WTC11 (cell line): ENCODE data around the gene PPME1. TPM values are rescaled to one million over a fixed set of nuclear protein-coding genes. Genes with fewer than 3 reads are reported as not detected.

Experiments used
- ATAC-seq: fragments of 200-7000 bp; cut with Tn5 transposase; 2 replicates; pipeline ENCODE4 v1.10.0; 2021; ENCODE audit warnings: mild to moderate bottlenecking, moderate library complexity
- CTCF ChIA-PET: fragments of 300-600 bp; sonication (Branson Sonifier 250); formaldehyde crosslinking; loops from one replicate; lab custom pipeline; 2021; ENCODE audit warnings: antibody characterized with exemption; lab: Charles Lee
- POLR2A ChIA-PET: fragments of 350-600 bp; sonication (Branson Sonifier 250); formaldehyde crosslinking; loops from one replicate; lab custom pipeline; 2021; ENCODE audit warnings: antibody characterized with exemption; lab: Charles Lee
- DNase-seq: peaks from one replicate; pipeline ENCODE4 v3.0.0; 2021; ENCODE audit warnings: low spot score
- H3K27ac Mint-ChIP-seq: 2 replicates; pipeline ENCODE4 v1.8.0; 2021; ENCODE audit warnings: mixed read lengths
- H3K27me3 Mint-ChIP-seq: 2 replicates; pipeline ENCODE4 v1.8.0; 2021; ENCODE audit warnings: low read depth, mild to moderate bottlenecking, moderate library complexity, mixed read lengths
- H3K36me3 Mint-ChIP-seq: 2 replicates; pipeline ENCODE4 v1.8.0; 2021; ENCODE audit warnings: mixed read lengths
- H3K4me1 Mint-ChIP-seq: 2 replicates; pipeline ENCODE4 v1.8.0; 2022; ENCODE audit warnings: mixed read lengths
- H3K4me3 Mint-ChIP-seq: 2 replicates; pipeline ENCODE4 v1.8.0; 2021; ENCODE audit warnings: mild to moderate bottlenecking, moderate library complexity, mixed read lengths
- H3K9me3 Mint-ChIP-seq: 2 replicates; pipeline ENCODE4 v1.8.0; 2021; ENCODE audit warnings: mixed read lengths
- CREM ChIP-seq: sonication (generic); formaldehyde crosslinking; IDR thresholded peaks from 2 replicates; pipeline ENCODE4 v1.8.1; 2022; ENCODE audit warnings: mild to moderate bottlenecking, missing genetic modification reagents, moderate library complexity
- EMX1 ChIP-seq: fragments of 250-450 bp; sonication (Bioruptor Pico); IDR thresholded peaks from 2 replicates; pipeline ENCODE4 v1.8.0; 2021; ENCODE audit warnings: mild to moderate bottlenecking
- ESRRA ChIP-seq: sonication (generic); formaldehyde crosslinking; IDR thresholded peaks from 2 replicates; pipeline ENCODE4 v1.8.1; 2022; ENCODE audit warnings: mild to moderate bottlenecking, missing genetic modification reagents, borderline replicate concordance
- ETV6 ChIP-seq: sonication (generic); formaldehyde crosslinking; IDR thresholded peaks from 2 replicates; pipeline ENCODE4 v1.8.1; 2022; ENCODE audit warnings: mild to moderate bottlenecking, missing genetic modification reagents
- FOXJ3 ChIP-seq: sonication (generic); formaldehyde crosslinking; IDR thresholded peaks from 2 replicates; pipeline ENCODE4 v1.9.0; 2021; ENCODE audit warnings: missing genetic modification reagents, mild to moderate bottlenecking, borderline replicate concordance
- FOXK1 ChIP-seq: sonication (generic); formaldehyde crosslinking; IDR thresholded peaks from 2 replicates; pipeline ENCODE4 v1.8.0; 2022; ENCODE audit warnings: mild to moderate bottlenecking, moderate library complexity, missing genetic modification reagents
- FOXP1 ChIP-seq: sonication (generic); formaldehyde crosslinking; IDR thresholded peaks from 2 replicates; pipeline ENCODE4 v1.8.0; 2022; ENCODE audit warnings: missing genetic modification reagents, mild to moderate bottlenecking, moderate library complexity, borderline replicate concordance
- FOXP4 ChIP-seq: sonication (generic); formaldehyde crosslinking; IDR thresholded peaks from 2 replicates; pipeline ENCODE4 v1.8.0; 2022; ENCODE audit warnings: mild to moderate bottlenecking, missing genetic modification reagents
- GABPB1 ChIP-seq: sonication (generic); formaldehyde crosslinking; IDR thresholded peaks from 2 replicates; pipeline ENCODE4 v1.8.1; 2023; ENCODE audit warnings: mild to moderate bottlenecking, missing genetic modification reagents
- GRHL2 ChIP-seq: fragments of 250-450 bp; sonication (Bioruptor Pico); IDR thresholded peaks from 2 replicates; pipeline ENCODE4 v1.8.0; 2022; ENCODE audit warnings: mild to moderate bottlenecking, moderate library complexity; ENCODE audit not compliant: insufficient replicate concordance, severe bottlenecking
- JAZF1 ChIP-seq: fragments of 250-450 bp; sonication (Bioruptor Pico); IDR thresholded peaks from 2 replicates; pipeline ENCODE4 v1.9.0; 2021; ENCODE audit warnings: moderate library complexity, mild to moderate bottlenecking, inconsistent platforms
- JUN ChIP-seq: sonication (generic); formaldehyde crosslinking; IDR thresholded peaks from 2 replicates; pipeline ENCODE4 v1.8.0; 2023; ENCODE audit warnings: mild to moderate bottlenecking, missing genetic modification reagents
- MXD4 ChIP-seq: fragments of 250-450 bp; sonication (Bioruptor Pico); IDR thresholded peaks from 2 replicates; pipeline ENCODE4 v1.8.0; 2021; ENCODE audit warnings: mild to moderate bottlenecking, moderate library complexity, borderline replicate concordance
- NFE2L1 ChIP-seq: sonication (generic); formaldehyde crosslinking; IDR thresholded peaks from 2 replicates; pipeline ENCODE4 v1.8.1; 2023; ENCODE audit warnings: missing genetic modification reagents
- NFYB ChIP-seq: sonication (generic); formaldehyde crosslinking; conservative IDR thresholded peaks from 2 replicates; pipeline ENCODE4 v1.8.0; 2022; ENCODE audit warnings: low read depth, missing genetic modification reagents
- NR1H2 ChIP-seq: sonication (generic); formaldehyde crosslinking; IDR thresholded peaks from 2 replicates; pipeline ENCODE4 v1.9.0; 2021; ENCODE audit warnings: mild to moderate bottlenecking, moderate library complexity, missing genetic modification reagents
- NR3C1 ChIP-seq: sonication (generic); formaldehyde crosslinking; conservative IDR thresholded peaks from 2 replicates; pipeline ENCODE4 v1.8.1; 2023; ENCODE audit warnings: low read depth, mild to moderate bottlenecking, missing genetic modification reagents
- PREB ChIP-seq: sonication (generic); formaldehyde crosslinking; IDR thresholded peaks from 2 replicates; pipeline ENCODE4 v1.8.1; 2022; ENCODE audit warnings: mild to moderate bottlenecking, missing genetic modification reagents, moderate library complexity, borderline replicate concordance
- PRRX2 ChIP-seq: fragments of 250-450 bp; sonication (Bioruptor Pico); IDR thresholded peaks from 2 replicates; pipeline ENCODE4 v1.8.0; 2021; ENCODE audit warnings: mild to moderate bottlenecking
- SOX15 ChIP-seq: fragments of 250-450 bp; sonication (Bioruptor Pico); IDR thresholded peaks from 2 replicates; pipeline ENCODE4 v1.9.0; 2021; ENCODE audit warnings: mild to moderate bottlenecking
- TEAD1 ChIP-seq: sonication (generic); formaldehyde crosslinking; IDR thresholded peaks from 2 replicates; pipeline ENCODE4 v1.8.0; 2022; ENCODE audit warnings: mild to moderate bottlenecking, missing genetic modification reagents
- ZMAT4 ChIP-seq: fragments of 250-450 bp; sonication (Bioruptor Pico); IDR thresholded peaks from 2 replicates; pipeline ENCODE4 v1.9.0; 2021; ENCODE audit warnings: mild to moderate bottlenecking
- ZNF121 ChIP-seq: sonication (generic); formaldehyde crosslinking; IDR thresholded peaks from 2 replicates; pipeline ENCODE4 v1.8.0; 2023; ENCODE audit warnings: missing genetic modification reagents
- ZNF232 ChIP-seq: sonication (generic); formaldehyde crosslinking; IDR thresholded peaks from 2 replicates; pipeline ENCODE4 v1.8.0; 2022; ENCODE audit warnings: mild to moderate bottlenecking, missing genetic modification reagents
- ZNF396 ChIP-seq: fragments of 250-450 bp; sonication (Bioruptor Pico); IDR thresholded peaks from 2 replicates; pipeline ENCODE4 v1.8.0; 2021; ENCODE audit warnings: mild to moderate bottlenecking, moderate library complexity, borderline replicate concordance
- ZNF416 ChIP-seq: fragments of 250-450 bp; sonication (Bioruptor Pico); IDR thresholded peaks from 2 replicates; pipeline ENCODE4 v1.9.0; 2021; ENCODE audit warnings: mild to moderate bottlenecking, inconsistent platforms
- ZNF512 ChIP-seq: sonication (generic); formaldehyde crosslinking; IDR thresholded peaks from 2 replicates; pipeline ENCODE4 v1.8.1; 2022; ENCODE audit warnings: missing genetic modification reagents, borderline replicate concordance
- ZNF671 ChIP-seq: fragments of 250-450 bp; sonication (Bioruptor Pico); IDR thresholded peaks from 2 replicates; pipeline ENCODE4 v1.8.0; 2021; ENCODE audit warnings: mild to moderate bottlenecking
- total RNA-seq: library from RNA; stranded (reverse); gene quantifications from 3 replicates; pipeline ENCODE4 v1.2.3, GENCODE V29; 2021

PPME1 gene
- total RNA-seq, 1 experiment from 2014 or later = 42.5 TPM

GRCh38 chr11:74141241-74141695 lies 29.8 kb upstream of the PPME1 start:
- H3K36me3 Mint-ChIP-seq = peaks cover 23% of the 10 kb centered on the region
- ATAC-seq (peak; percentile 88), DNase-seq (peak; percentile 12)
- TF ChIP-seq FOXP4 (CRISPR knock-in tag) (no peak), TEAD1 (CRISPR knock-in tag) (no peak), ETV6 (no peak), GABPB1 (CRISPR knock-in tag) (no peak), NR1H2 (CRISPR knock-in tag) (no peak), FOXJ3 (no peak), ZNF416 (CRISPR knock-in tag) (no peak), ZNF396 (CRISPR knock-in tag) (no peak), NR3C1 (CRISPR knock-in tag) (no peak), JUN (CRISPR knock-in tag) (no peak), FOXP1 (CRISPR knock-in tag) (no peak), FOXK1 (CRISPR knock-in tag) (no peak), ZNF671 (no peak), GRHL2 (no peak), CREM (no peak), SOX15 (CRISPR knock-in tag) (no peak), JAZF1 (CRISPR knock-in tag) (no peak)
- H3K4me3 Mint-ChIP-seq = no peak overlapping the region
- ChIA-PET CTCF (no interaction called here), POLR2A (no interaction called here)
- no peaks in the 10 kb centered on the region for H3K27me3 Mint-ChIP-seq
- H3K9me3 Mint-ChIP-seq = peaks cover 8% of the 10 kb centered on the region; the same call in 1 of the 2 replicates
- H3K27ac Mint-ChIP-seq = peak overlapping the region; percentile 85
- H3K4me1 Mint-ChIP-seq = peaks cover 31% of the 10 kb centered on the region

- DNase-seq (no peak), ATAC-seq (no peak)
- H3K9me3 Mint-ChIP-seq = peaks cover 8% of the 10 kb centered on the region; the same call in 1 of the 2 replicates
- H3K36me3 Mint-ChIP-seq = peaks cover 22% of the 10 kb centered on the region
- no peak overlapping the region for H3K4me3 Mint-ChIP-seq
- CTCF ChIA-PET = no interaction called here
- H3K4me1 Mint-ChIP-seq = peaks cover 31% of the 10 kb centered on the region
- TF ChIP-seq ZMAT4 (no peak), ESRRA (CRISPR knock-in tag) (no peak), ZNF121 (CRISPR knock-in tag) (0 out of 2 replicates have a peak, but pooled peaks have one; percentile 31)
- no peaks in the 10 kb centered on the region for H3K27me3 Mint-ChIP-seq
- no peak overlapping the region; the same call in 1 of the 2 replicates for H3K27ac Mint-ChIP-seq
- POLR2A ChIA-PET = no interaction called here
These were observed 29.2 kb upstream of the PPME1 start for GRCh38 chr11:74141908-74142307.

- no peak overlapping the region for H3K4me3 Mint-ChIP-seq
- ChIA-PET CTCF (no interaction called here), POLR2A (no interaction called here)
- no peak for ATAC-seq
- TF ChIP-seq ZNF396 (CRISPR knock-in tag) = no peak
- H3K9me3 Mint-ChIP-seq = peaks cover 8% of the 10 kb centered on the region; the same call in 1 of the 2 replicates
- no peak for DNase-seq
- H3K4me1 Mint-ChIP-seq = peaks cover 33% of the 10 kb centered on the region
- no peak overlapping the region for H3K27ac Mint-ChIP-seq
- H3K27me3 Mint-ChIP-seq = no peaks in the 10 kb centered on the region
- H3K36me3 Mint-ChIP-seq = peaks cover 20% of the 10 kb centered on the region
These were observed 28.5 kb upstream of the PPME1 start for GRCh38 chr11:74142624-74143023.

GRCh38 chr11:74144592-74144991 lies 26.5 kb upstream of the PPME1 start:
- Mint-ChIP-seq H3K4me3 (no peak overlapping the region), H3K4me1 (peaks cover 21% of the 10 kb centered on the region), H3K27me3 (no peaks in the 10 kb centered on the region), H3K27ac (no peak overlapping the region), H3K9me3 (peaks cover 8% of the 10 kb centered on the region; the same call in 1 of the 2 replicates), H3K36me3 (peaks cover 6% of the 10 kb centered on the region)
- DNase-seq (no peak), ATAC-seq (no peak)
- POLR2A ChIA-PET = no interaction called here
- CTCF ChIA-PET = no interaction called here
- TF ChIP-seq EMX1 (no peak), ZNF671 (no peak), PREB (CRISPR knock-in tag) (no peak), JUN (CRISPR knock-in tag) (no peak), ZNF416 (CRISPR knock-in tag) (no peak), ETV6 (no peak), NFYB (no peak), PRRX2 (CRISPR knock-in tag) (no peak), NFE2L1 (no peak), ZNF512 (CRISPR knock-in tag) (no peak), ZNF232 (CRISPR knock-in tag) (no peak), FOXJ3 (no peak), TEAD1 (CRISPR knock-in tag) (no peak), MXD4 (CRISPR knock-in tag) (no peak), NR3C1 (CRISPR knock-in tag) (no peak)
